ENCODE measurements around the gene LGR5.

The LGR5 gene

GRCh38 chr12:71439613-71440344, at the start of gene LGR5:
Gene LGR5, plus strand, starts transcription at chr12:71439798. Its CDS starts 283 bp downstream, at chr12:71440081.
- H3K27ac ChIP-seq: no peak within 1 kb of the TSS
- TF ChIP-seq CTCF (conservative IDR thresholded peaks at IDR 0.05) (no peak), ZFX (IDR thresholded peaks at IDR 0.05) (no peak)

DNA sequence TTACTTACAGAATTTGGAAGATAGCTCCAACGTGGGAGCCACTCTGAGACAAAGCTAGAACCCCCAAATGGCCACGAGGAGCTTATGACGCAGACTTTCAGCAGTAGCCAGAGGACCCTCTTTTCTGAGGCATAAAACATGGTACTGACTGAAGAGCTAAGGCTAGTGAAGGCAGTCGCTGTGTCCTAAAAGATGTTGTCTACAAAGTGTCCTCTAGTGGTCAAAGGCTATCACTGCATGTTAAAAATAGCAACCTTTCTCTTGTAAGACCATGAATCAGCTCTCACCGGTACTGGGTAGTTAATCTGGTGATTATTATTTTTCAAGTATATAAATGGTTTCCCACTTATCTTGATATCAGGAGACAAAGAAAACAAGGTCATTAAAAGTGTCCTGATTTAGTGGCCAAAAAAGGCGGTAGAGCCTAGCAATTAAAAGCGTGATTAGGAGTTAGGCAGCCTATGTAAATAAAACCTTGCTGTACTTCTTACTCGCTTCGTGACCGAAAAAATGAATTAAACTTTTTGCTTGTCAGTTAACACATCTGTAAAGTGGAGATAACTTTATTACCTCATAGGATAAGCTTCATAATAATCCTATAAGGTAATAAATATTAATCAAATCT, 47.0 kb upstream of the LGR5 start:
- peak; percentile 86 for TF ChIP-seq CTCF (conservative IDR thresholded peaks at IDR 0.05)
- no peak for TF ChIP-seq ZFX (IDR thresholded peaks at IDR 0.05)
- H3K27ac ChIP-seq: no peak overlapping the region

DNA sequence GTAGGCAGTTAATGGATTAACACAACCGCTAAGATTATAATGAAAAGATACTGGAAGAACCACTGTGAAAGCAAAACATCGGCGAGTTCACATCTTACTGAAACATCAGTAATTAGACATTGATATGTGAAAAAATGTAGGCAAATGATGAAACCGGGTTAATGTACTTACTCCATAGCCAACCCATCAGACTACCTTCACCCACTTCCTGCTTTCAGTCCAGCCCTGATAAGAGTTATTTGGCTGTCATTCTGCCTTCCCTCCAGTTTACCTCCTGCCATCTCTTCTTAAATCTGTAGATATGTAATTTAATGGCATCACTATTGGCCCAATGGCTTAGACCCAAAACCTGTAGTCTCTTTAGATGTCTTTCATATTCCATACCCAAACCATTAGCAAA, 46.0 kb upstream of the LGR5 start:
- TF ChIP-seq CTCF (conservative IDR thresholded peaks at IDR 0.05) (no peak), ZFX (IDR thresholded peaks at IDR 0.05) (no peak)
- no peak overlapping the region for H3K27ac ChIP-seq

- no peak overlapping the region for H3K27ac ChIP-seq
- TF ChIP-seq ZFX (IDR thresholded peaks at IDR 0.05) (no peak), CTCF (conservative IDR thresholded peaks at IDR 0.05) (no peak)
Observed at GRCh38 chr12:71397433-71397954, 42.1 kb upstream of the LGR5 start.

DNA sequence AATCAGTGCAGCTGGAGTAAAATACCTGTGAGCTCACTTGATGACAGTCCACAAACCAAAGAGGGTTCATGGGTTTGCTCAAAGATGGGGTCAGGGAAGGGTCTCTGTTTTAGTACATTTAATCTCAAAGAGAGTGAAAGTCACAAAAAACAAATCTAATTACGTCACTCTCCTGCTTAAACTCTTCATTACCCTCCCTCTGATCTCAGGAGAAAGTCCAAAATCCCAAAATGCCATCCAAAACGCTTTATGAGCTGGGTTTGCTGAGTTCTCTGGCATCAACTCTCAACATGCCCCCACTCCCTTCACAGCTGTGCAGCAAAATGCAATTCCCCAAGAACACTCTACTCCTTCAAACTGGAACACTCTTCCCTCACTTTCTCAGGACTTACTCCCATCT, 40.4 kb upstream of the LGR5 start:
- TF ChIP-seq ZFX (IDR thresholded peaks at IDR 0.05): no peak
- TF ChIP-seq CTCF (conservative IDR thresholded peaks at IDR 0.05): no peak
- H3K27ac ChIP-seq: no peak overlapping the region

GRCh38 chr12:71400481-71400880, 39.1 kb upstream of the LGR5 start:
- H3K27ac ChIP-seq: no peak overlapping the region
- TF ChIP-seq ZFX (IDR thresholded peaks at IDR 0.05): no peak
- no peak for TF ChIP-seq CTCF (conservative IDR thresholded peaks at IDR 0.05)

DNA sequence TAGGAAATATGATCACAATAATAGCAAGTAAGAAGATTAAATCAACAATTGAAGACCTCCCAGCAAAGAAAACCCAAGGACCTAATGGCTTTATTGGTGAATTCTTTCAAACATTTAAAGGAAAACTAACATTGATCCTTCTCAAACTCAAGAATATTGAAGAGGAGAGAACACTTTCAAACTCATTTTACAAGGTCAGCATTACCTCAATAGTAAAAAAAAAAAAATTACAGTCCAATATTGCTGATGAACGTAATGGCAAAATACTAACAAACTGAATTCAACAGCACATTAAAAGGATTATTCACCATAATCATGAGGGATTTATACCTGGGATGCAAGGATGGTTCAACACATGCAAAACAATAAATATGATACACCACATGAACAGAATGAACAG, 33.7 kb upstream of the LGR5 start:
- no peak overlapping the region for H3K27ac ChIP-seq
- TF ChIP-seq CTCF (conservative IDR thresholded peaks at IDR 0.05) (no peak), ZFX (IDR thresholded peaks at IDR 0.05) (no peak)

Measured in C4-2B (cell line).